Forelimb muscle (tissue), 1 donor: ENCODE measurements around the gene DGKQ. TPM values are rescaled to one million over a fixed set of nuclear protein-coding genes. Genes with fewer than 3 reads are reported as not detected.

Experiments used
- DNase-seq: peaks from one replicate; pipeline ENCODE4 v3.0.0-alpha.2; 2013; ENCODE audit warnings: low read depth
- polyA plus RNA-seq: library from polyadenylated mRNA; unstranded; fragments of 120-200 nt; gene quantifications from one replicate; pipeline ENCODE4 v1.2.1, GENCODE V29; 2013; ENCODE audit not compliant: insufficient read length

Gene DGKQ, protein sequence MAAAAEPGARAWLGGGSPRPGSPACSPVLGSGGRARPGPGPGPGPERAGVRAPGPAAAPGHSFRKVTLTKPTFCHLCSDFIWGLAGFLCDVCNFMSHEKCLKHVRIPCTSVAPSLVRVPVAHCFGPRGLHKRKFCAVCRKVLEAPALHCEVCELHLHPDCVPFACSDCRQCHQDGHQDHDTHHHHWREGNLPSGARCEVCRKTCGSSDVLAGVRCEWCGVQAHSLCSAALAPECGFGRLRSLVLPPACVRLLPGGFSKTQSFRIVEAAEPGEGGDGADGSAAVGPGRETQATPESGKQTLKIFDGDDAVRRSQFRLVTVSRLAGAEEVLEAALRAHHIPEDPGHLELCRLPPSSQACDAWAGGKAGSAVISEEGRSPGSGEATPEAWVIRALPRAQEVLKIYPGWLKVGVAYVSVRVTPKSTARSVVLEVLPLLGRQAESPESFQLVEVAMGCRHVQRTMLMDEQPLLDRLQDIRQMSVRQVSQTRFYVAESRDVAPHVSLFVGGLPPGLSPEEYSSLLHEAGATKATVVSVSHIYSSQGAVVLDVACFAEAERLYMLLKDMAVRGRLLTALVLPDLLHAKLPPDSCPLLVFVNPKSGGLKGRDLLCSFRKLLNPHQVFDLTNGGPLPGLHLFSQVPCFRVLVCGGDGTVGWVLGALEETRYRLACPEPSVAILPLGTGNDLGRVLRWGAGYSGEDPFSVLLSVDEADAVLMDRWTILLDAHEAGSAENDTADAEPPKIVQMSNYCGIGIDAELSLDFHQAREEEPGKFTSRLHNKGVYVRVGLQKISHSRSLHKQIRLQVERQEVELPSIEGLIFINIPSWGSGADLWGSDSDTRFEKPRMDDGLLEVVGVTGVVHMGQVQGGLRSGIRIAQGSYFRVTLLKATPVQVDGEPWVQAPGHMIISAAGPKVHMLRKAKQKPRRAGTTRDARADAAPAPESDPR
- polyA plus RNA-seq, result 3.6 TPM

DNA sequence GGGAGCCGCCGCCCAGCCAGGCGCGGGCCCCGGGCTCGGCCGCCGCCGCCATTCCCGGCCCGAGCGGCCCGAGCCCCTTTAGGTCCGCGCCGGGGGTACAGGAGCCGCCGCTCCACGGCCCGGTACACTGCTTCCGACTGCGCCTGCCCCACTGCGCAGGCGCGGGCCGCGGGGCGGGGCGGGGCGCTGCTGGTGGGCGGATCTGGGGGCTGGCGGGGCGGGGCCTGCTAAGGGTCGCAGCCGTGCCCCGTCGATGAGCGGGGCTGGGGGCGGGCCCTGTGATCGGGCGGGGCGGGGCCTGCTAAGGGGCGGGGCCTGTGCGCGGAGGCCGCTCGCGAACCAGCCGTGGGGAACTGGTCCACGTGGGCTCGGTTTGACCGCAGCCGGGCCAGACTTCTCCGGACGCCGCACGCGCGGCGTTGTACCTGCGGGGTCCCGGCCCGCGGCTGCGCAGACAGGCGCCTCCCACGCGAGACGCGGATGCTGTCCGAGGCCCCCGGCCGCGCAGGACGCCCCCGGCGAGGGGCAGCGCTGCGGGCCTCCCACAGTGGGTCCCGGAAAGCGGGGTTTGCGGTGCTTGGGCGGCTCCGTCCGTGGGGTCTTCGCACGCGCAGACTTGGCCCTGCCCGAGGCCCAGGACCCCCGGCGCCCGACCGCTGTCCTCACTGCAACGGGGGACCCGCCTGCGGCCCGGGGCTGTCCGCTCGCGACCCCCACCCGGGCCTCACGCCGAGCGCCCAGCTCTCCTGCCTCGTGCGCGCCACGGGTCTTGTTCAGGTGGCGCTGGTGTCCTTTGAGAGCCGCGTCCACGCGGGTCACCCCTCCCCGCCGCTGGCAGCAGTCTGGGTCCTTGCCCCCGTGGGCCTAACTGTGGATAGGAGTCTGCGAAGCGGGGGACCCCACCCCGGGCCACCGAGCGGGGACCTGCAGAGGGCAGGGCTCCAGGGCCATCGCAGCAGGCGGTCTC lies at the start of gene DGKQ:
DGKQ (minus strand) TSS at position 139 of the 967 bp plus-strand sequence; CDS start at position 52, 87 bp downstream.
- DNase-seq, result peak; percentile 17

- DNase-seq, result no peak
Measured at GRCh38 chr4:1022739-1023066, 49.3 kb upstream of the DGKQ start.

DNA sequence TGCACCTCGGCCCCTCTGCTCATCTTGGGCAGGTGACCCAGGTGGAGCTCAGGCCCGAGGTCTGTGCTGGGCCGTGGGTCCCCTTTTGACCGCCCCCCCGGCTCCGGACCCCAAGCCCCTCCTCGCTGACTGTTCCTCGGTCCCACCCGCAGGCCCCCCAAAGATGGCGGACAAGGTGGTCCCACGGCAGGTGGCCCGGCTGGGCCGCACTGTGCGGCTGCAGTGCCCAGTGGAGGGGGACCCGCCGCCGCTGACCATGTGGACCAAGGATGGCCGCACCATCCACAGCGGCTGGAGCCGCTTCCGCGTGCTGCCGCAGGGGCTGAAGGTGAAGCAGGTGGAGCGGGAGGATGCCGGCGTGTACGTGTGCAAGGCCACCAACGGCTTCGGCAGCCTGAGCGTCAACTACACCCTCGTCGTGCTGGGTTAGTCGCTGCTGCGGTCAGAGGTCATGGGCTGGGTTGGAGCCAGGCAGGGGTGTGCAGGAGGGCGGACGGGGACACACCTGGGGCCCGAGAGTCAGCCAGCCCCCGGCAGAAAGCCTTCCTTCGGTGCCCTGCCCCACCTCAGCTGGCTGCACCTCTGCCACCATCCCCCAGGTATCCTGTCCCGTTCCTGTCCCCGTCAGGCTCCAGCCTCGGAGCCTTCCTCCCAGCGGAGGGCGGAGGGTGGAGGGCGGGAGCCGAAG lies 48.8 kb upstream of the DGKQ start:
- DNase-seq, result no peak

DNA sequence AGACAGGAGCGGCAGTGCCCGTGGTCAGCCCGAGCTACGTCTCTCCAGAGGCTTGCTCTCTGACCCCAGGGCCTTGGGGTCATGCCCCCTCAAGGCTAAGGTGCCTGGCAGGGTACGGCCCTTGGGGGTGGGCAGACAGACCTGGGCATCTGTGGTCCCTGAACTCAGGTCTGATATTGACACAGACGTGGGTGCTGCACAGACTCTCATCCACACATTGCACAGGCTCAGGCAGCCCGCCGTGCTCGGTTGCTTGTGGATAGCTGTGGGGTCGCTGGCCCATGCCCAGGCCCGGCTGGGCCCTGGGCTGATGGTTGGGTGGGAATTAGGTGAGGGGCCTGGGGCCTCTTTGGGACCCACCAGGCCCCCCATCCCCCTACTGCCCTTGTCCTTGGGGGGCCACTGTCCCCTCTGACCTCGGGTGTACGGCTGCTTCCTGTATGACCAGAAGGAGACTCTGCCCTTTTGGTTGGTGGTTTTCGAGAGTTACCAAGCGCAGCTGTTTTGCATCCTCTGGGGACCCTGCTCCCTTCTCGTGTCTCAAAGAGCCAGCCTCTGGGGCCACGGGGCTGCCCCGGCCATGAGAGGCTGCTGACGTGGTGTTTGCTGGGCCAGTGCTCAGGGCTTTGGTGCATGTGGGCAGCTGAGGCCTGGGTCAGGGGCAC lies 48.1 kb upstream of the DGKQ start:
- DNase-seq, result no peak

GRCh38 chr4:1019729-1020470 lies 46.5 kb upstream of the DGKQ start:
- no peak for DNase-seq

GRCh38 chr4:1019320-1019719 lies 46.0 kb upstream of the DGKQ start:
- DNase-seq, result no peak

GRCh38 chr4:1018147-1019020 lies 45.0 kb upstream of the DGKQ start:
- DNase-seq, result no peak

- DNase-seq, result no peak
Measured at GRCh38 chr4:1017706-1018105, 44.3 kb upstream of the DGKQ start.

DNA sequence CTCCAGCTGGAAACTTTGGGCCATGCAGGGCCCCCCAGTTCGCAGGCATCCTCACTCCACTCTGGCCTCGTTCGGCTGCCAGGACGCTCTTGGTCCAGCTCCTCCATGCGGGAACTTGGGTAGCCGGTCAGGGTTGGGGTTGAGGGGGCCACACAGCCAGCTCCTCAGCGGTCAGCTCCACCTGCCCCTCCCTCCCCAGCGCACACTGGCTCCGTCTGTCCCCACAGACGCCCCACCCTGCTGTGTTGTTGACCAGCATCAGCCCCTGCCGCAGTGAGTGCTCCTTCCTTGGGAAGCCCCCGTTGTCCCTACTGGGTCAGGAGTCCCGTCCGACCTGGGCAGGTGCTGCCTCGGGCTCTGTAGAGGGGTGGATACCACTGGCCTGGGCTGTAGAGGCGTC lies 43.8 kb upstream of the DGKQ start:
- DNase-seq, result no peak

DNA sequence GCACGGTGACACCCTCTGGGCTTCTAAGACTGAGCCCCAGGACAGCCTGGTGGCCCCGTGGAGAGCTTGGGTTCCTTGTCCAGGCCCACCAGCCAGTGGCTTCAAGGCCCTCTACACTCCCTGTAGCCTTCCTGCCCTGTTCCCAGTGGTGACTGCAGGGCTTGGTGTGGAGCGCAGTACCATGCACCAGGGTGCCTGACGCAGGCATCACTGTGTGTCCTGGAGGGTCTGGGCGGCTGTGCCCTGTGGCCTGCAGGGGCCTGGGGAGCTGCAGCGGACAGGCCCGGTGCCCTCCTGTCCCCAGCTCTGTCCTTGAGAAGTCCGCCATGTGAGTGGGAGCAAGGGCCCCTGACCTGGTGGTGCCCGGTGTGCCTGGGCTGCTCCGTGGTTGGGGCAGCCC lies 42.4 kb upstream of the DGKQ start:
- no peak for DNase-seq

- DNase-seq, result no peak
Measured at GRCh38 chr4:1015179-1015578, 41.8 kb upstream of the DGKQ start.

DNA sequence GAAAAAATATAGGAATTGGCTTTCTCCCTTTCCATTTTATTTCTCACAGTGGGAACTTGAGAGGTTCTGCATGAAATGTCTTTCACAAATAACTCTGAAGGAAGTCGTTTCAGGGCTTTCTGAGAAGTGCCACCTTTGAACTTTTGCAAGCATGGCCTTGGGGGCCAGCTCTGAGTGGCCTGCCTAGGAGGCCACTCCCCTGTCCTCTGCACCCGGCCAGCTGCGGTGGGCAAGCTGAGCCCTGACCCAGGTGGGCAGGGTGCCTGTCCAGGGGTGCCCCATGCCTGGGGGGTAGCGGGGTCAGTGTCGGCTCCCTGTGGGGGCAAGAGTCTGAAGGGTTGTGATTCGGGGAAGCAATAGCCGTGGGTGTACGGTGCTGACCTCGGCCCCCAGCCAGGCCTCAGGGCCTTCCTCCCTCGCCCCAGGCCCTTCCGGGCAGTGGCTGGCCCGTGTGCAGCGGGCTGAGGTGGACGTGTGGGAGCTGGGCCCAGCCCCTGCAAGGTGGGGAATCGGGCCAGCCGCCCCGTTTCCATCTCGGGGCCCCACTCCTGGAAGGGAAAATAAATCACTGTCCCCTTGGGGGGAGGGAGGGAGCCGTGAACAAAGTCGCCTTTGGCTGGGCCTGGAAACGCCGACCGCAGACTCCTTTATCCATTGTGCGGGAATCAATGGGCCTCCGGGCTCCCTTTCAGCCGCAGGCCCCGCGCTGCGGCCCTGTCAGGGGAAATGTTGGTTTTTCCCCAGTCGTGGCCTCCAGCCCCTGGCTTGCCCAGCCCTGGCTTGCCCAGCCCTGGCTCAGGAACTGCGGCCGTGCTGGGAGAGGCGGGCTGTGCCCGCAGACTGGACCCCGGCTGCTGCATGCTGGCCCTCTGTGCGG lies 41.2 kb upstream of the DGKQ start:
- DNase-seq, result no peak

GRCh38 chr4:1013225-1014073 lies 40.1 kb upstream of the DGKQ start:
- DNase-seq, result no peak

DNA sequence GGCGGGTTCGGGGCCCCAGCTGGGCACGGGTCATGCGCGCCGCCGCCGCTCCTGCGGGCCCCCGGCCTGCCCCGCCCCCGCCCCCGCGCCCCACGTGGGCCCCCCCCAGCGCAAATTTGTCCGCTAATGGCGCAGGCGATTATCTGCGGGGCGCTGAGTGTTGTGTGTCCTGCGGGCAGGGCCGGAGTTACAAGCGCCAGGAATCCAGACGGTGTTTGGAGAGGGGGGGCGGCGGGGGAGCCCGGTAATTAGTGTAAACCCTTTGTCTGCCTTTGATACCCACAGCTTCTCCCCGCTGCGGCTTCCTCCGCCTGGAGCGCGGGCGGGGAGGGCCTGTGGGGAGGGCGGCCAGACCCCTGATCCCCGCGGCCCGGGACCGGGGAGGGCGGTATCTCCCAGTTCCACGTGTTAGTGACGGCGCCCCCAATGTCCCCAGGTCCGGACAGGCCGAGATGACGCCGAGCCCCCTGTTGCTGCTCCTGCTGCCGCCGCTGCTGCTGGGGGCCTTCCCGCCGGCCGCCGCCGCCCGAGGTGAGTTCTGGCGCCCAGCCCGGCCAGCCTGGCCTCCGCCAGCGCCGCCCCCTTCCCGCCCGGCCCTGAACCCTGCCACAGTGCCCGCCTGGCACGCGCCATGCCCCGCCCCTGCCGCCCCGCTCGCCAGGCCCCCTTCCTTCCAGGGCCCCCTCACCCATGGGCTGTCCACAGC lies 38.8 kb upstream of the DGKQ start:
- no peak for DNase-seq

DNA sequence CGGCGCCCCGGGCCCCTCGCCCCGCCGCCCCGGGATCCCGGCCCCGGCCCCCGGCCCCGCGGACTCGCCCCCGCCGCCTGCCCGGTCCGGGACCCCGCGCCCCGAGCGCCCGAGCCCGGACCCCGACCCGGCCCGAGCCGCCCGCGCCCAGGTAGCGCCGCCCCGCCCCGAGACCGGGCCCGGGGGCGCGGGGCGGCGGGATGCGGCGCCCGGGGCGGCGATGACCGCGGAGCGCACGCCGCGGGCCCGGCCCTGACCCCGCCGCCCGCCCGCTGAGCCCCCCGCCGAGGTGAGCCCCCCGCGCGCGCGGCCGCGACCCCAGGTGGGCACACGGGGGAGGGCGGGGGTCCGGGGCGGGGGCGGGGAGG lies 38.3 kb upstream of the DGKQ start:
- DNase-seq, result no peak

GRCh38 chr4:1011022-1011665 lies 37.8 kb upstream of the DGKQ start, which contains the start of gene FGFRL1:
Gene FGFRL1, plus strand, starts transcription at chr4:1011626. Its CDS starts 860 bp downstream, at chr4:1012486.
- DNase-seq, result no peak
